HG02763 (cell line): Measurements from ENCODE around the gene GPANK1.
A peak's percentile ranks its signal among the peaks of the same experiment; 100 is the strongest.
"Not testable (repeated sequence)": the region's sequence is repeated elsewhere in the genome, so short reads cannot be mapped to it uniquely, and the experiment has no call there.

ENCODE experiments used
- ATAC-seq: cut with Tn5 transposase; IDR thresholded peaks from one replicate; pipeline ENCODE4 v1.9.1; 2021; ENCODE audit warnings: mild to moderate bottlenecking, moderate library complexity; ENCODE audit not compliant: unreplicated experiment

Gene GPANK1

DNA sequence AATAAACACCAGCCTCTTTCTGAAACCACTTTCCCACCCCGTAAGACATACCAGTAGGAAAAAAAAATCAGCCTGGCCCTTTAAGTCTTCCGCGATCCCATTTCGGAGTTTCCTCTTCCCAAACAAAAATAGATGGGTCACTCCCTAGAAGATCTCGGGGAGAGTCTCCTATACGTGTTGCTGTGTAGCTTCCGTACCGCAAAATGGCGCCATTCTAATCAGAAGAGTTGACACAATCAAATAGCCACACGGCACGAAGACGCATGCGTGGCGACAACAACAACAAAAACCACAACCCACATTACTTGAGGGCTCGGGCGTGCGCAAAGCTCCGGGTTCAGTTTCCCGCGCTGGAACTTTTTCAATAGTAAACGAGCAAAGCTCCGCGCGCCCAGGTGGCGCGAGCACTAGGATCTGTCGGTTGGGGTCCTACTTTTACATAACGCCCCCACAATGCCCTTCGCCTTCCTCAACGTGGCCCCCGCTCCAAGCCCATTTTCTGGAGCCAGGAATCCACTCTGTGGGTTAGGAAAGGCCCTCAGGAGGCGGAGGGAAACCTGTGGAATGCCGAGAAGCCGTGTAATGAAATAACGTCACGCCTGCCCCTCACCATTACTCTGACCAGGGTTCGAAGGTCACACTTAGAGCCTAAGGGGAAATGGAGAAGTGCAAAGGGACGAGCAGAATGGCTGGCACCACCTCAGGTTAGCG lies at the start of gene GPANK1:
Gene GPANK1 (minus strand): TSS at position 208 of the 711 bp plus-strand sequence. CDS start 519 bp downstream, outside the sequence.
- peak; percentile 1 for ATAC-seq

DNA sequence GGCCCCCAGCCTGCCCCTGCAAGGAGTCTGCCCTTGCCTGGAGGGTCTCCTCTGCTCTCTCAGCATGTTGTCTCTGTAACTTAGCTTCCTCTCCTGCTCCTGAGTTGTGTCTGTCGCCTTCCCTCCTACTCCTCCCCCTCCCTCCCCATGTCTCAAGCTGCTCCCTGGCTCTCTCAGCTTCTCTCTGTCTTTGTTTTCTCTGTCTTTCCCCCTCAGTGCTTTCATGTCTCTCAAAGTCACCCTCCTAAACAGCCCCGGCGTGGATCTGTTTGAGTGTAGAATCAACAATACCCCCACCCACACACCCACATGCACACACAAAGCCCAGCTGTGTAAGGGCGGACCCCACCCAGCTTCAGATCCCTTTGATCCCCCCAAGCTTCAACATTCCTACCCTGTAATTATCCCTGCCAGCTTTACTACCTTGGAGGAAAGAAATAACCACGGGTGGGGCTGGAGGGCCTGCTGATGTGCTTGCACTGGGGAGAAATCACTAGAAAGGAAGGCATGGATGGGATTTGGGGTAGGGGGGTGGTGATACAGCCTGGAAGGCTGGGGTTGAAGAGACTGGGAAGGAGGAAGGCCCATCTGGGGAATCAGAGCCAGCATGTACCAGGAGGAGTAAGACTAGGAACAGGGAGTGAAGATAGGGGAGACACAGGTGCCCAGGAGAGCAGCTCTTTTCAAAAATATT lies 49.3 kb upstream of the GPANK1 start:
- no peak for ATAC-seq

DNA sequence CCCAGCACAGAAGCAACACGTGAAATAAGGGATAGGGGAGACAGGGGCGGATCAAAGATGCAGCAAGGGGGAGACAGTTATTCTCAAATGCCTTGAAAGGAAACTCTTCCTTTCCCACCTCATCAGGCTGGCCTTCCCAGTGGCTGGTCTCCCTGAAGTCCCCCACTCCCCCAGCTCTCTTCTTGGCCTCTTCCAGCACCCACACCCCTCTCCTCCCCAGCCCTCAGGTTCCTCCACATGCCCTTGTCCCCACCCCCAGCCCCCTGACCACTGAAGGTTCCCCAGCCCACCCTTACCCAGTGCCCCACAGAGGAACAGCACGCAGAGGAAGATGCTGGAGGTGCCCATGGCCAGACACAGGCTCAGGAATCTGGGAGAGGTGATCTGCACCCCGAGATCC lies 48.7 kb upstream of the GPANK1 start:
- ATAC-seq, result no peak

DNA sequence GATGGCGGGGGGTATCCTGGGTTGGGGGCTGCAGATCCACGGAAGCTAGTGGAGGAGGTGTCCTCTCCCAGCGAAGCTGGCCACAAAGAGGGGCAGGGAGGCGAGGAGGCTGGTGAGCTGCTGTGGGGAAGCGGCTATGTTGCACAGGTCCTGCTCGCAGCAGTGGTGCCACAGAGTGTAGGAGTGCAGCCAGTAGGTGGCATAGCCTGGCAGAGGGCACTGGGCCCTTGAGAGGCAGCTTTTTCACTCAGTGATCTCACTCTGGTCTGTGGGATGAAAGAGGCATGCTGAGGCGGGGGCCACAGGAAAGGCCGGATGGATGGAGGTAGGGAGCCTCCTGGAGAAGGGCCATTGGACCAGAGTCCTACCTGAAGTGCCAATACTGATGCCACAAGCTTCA lies 47.5 kb upstream of the GPANK1 start:
- ATAC-seq, result no peak

DNA sequence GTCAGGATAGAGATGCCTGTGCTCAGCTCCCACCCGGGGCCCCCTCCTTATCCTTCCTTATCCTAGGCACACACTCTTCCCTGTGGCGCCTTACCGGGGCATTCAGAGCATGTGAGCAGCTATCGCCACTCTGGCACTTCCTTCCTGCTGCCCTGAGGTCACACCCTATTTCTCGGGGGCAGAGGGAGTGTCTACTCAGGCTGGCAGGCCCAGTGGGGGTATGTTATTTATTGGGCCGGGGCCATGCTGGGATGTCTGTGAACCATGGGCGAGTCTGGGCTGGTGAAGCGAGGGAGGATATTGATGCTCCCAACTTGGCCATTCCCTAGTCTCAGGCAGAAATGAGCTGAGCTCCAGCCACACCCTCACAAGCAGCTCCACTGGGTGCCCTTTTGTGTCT lies 46.4 kb upstream of the GPANK1 start:
- no peak for ATAC-seq

DNA sequence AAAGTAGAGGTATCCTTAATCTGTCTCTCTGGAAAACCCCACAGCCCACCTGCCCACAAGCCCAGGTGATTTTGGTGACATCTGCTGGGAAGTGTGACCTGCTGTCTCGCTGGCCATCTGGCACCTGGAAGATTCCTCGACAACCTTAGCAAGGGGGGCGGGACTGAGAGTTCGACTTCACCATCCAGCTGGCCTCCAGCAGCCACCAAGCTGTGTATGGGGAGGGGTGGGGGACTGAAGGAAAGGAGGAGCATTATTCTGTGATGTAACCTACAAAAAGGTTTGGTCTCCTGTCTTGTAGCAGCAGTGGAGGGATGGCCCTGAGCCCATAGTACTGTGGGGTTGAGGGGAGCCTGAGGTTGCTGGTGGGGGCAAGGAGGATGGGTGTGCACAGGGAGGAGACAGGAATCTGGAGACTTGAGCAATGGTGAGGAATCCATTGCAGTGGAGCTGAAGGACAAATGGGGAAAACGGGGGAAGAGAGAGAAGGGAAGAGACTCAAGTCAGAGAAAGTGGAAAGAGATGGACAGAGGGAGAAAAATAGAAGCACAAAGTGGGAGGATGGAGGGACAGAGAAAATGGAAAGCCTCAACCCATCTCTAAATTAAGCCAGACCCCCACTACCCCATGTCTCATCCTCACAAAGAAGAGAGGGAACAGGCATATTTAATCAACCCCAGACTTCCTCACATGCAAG lies 45.9 kb upstream of the GPANK1 start:
- no peak for ATAC-seq

DNA sequence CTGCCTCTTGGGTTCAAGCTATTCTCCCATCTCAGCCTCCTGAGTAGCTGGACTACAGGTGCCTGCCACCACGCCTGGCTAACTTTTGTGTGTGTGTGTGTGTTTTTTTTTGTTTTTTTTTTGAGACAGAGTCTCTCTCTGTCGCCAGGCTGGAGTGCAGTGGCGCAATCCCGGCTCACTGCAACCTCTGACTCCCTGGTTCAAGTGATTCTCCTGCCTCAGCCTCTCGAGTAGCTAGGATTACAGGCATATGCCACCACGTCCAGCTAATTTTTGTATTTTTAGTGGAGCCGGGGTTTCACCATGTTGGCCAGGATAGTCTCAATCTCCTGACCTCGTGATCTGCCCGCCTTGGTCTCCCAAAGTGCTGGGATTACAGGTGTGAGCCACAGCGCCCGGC lies 44.4 kb upstream of the GPANK1 start:
- not testable (repeated sequence) for ATAC-seq

DNA sequence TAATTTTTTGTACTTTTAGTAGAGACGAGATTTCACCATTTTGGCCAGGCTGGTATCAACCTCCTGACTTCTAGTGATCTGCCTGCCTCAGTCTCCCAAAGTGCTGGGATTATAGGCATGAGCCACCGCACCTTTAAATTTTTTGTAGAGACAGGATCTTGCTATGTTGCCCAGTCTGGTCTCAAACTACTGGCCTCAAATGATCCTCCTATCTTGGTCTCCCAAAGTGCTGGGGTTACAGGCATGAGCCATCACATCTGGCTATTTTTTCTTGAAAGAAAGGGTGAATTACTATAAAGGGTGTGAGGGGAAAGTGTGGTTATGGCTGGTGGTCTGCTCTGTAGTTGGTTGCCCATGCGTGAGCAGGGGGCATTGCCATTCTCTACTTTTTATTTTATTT lies 43.4 kb upstream of the GPANK1 start:
- no peak for ATAC-seq

DNA sequence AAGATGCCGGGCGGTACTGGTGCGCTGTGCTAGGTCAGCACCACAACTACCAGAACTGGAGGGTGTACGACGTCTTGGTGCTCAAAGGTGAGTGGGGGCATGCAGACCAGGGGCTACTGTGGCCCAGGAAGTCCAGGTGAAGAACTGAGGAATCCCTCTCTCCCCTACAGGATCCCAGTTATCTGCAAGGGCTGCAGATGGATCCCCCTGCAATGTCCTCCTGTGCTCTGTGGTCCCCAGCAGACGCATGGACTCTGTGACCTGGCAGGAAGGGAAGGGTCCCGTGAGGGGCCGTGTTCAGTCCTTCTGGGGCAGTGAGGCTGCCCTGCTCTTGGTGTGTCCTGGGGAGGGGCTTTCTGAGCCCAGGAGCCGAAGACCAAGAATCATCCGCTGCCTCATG lies 42.9 kb upstream of the GPANK1 start:
- ATAC-seq, result no peak

DNA sequence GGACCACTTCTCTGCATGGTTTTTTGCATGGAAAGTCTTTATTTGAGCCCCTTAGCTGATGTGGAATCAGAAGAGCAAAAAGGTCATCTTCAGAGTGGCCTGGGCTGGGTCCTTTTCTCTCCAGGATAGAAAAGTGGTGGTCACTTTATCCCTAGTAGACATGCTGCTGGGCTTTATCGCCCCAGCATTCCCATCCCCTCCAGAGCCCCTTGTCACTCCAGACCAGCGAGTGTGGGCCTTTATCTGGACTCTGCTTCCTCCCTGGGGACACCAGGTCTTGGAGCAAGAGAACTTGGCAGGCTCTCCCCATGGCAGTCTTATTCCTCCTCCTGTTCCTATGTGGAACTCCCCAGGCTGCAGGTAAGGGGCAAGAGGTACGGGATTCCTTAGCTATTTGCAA lies 41.8 kb upstream of the GPANK1 start, which contains the start of gene LY6G6F:
Gene LY6G6F (plus strand): TSS at position 268 of the 400 bp plus-strand sequence. CDS start 41 bp downstream, at position 309.
- no peak for ATAC-seq

DNA sequence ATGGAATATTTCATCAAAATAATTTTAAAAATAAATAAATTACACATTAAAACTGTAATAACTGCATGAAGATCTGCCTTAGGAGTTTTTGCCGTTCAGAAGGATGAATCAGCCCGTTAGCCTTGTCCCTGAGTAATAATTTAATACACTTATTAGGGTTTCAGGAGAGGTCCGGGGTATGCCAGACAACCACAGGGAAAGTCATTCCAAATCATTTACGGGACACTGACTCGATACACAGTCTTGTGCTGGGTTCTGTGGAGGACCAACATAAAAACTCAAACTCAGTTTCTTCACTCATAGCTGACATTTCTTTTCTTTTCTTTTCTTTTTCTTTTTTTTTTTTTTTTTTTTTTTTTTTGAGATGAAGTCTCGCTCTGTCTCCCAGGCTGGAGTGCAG lies 41.1 kb upstream of the GPANK1 start:
- ATAC-seq, result no peak

DNA sequence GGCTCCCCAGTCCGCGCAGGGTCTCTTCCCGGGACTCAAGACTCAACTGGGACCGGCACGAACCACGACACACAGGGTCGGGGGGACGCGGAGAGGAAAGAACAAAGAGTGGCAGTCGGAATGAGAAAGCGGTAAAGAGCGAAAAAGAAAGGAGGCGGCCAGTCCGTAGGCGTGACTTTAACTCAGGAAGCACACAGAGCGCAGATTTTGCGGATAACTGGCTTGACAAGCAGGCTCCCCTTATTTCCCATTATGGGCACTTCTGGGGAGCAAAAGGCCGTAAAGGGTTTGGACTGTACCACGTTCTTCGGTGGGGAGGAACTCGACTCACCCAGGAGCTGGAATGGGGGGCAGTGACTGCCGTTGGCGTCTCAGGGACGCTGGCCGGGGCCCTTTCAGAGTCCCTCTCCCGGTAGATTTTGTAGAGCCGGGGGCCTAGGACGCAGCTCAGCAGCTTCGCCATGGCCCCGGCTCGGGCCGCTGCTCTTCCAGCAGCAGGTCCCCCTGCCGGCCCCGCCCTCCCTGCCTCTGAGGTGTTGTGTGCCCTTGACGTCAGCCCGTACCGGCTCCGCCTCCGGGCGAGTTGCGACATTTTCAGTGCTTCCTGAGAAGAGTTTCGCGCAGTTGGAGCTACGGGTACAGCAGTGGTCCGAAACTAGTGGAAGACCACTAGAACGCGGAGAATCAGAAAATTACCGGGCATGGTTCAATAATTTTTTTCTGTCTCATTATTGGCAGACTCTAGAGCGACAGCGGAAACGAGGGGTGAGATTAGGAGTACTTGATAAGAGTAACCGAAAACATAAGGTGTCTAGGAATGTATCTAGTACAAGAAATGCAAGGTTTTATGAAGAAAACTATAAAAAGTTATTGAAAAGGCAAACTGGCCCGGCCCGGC lies 38.3 kb upstream of the GPANK1 start, which contains the start of gene ABHD16A:
Gene ABHD16A (minus strand): TSS at position 506 of the 898 bp plus-strand sequence. CDS start 43 bp downstream, at position 463.
- peak; percentile 83 for ATAC-seq

DNA sequence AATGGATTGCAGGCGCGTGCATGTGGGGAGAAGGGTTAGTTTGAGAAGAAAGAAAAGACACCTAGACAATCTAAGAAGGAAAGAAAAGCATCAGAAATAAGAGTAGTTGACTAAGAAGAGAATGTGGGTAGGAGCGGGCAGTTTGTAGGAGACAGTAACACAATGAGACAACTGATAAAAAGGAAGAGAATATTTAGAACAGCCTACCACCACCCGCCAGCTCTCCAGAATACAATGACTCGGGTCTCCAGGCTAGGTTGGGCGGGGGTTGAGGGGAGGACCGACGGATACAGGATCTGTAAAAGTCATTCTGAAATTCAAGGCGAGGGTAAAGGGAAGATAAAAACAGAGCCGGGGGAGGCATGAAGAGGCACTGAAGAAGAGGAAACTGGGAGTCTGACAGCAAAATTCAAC lies 37.6 kb upstream of the GPANK1 start:
- ATAC-seq, result no peak

DNA sequence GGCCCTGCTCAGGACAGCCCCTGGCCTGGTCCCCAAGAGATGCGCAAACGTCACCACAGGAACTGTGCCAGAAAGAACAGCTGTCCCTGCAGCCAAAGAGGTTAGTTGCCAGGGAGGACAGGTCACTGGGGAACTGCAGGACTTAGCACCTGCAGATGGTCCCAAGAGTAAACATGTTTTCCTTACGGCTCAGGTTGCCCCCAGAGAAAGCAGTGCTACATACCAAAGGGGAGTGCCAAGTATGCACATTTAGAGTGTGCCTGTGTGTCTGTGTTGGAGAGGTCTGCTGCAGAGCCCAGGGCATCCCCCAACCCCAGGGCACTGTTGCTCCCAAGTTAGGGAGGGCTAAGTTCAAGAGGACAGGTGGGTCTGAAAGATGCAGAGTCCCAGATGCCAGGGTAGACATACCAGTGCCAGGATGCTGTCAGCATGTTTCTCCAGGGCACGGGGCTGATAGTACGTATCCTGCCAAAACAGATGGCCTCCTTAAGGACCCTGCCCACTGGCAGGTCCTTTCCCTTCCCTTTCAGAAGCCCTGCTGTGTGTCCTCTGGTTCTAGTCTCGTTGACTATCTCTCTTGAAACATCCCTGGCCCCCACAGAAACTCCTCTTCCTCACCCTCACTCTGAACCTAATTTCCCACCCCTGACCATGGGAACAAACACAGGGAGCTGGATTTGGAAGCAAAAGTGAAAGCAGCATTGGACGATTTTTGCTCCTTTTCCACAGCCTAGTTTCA lies 37.0 kb upstream of the GPANK1 start:
- ATAC-seq, result no peak

DNA sequence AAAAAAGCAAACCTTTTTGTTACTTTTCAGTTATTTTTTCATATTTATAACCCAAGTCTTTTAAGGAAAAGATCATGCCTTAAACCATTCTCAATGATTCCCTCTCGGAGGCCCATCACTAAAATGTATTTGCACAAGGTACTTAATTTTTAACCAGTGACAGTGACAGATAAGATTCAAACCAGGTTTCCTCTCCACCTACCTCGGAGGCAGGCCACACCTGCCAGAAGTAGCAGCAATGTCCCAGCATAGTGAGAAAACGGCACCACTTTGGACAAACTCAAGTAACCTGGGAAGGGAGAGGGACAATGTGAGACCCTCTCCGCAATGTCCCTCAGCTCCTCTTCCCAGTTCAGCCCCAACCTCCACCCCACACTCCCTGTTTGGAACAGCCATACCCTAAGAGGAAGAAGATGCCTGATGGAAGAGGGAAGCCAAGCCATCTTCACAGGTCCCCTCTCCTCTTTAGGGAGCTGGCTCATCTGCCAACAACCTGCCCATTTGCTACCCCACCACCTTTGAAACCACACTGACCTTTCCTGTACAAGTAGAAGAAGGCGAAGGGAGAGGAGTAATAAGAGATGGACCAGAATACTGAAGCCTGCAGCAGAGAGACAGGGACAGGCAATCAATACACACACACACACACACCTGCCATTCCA lies 36.1 kb upstream of the GPANK1 start:
- no peak for ATAC-seq

DNA sequence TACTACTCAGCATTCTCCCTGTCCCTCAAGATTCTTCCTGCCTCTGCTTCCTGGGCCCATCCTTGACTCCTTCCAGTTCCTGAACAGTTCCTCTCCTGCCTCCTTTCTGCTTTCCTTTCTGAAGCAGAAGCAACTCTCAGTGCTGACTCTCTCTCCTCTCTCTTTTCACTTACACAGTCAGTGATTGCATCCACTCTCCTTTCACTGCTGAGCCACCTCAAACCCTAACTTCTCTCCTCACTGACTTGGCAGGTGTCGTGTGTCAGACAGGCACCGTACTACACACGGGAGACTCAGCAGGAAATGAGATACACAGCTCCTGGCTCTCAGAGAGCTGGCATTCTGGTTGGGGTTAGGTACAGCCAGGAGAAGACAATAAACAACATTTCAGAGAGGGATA lies 32.8 kb upstream of the GPANK1 start:
- no peak for ATAC-seq

DNA sequence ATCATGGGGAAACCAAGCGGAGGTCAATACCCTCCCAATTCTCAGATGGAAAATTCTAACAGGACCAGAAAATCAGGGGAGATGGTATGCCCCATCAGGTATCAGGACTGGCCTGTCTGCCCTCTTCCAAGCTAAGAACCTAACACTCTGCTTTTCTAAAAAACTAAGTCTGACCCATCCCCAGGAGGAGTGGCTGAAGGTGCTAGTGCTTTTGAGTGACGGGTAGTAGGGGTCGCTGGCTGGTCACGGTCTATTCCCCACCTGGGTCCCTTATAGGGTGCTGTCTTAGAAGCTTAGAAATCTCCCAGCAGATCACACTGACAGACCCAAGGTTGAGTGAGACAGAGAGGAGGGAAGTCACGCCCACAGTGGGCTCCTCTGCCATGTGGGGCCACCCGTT lies 28.7 kb upstream of the GPANK1 start:
- no peak for ATAC-seq

DNA sequence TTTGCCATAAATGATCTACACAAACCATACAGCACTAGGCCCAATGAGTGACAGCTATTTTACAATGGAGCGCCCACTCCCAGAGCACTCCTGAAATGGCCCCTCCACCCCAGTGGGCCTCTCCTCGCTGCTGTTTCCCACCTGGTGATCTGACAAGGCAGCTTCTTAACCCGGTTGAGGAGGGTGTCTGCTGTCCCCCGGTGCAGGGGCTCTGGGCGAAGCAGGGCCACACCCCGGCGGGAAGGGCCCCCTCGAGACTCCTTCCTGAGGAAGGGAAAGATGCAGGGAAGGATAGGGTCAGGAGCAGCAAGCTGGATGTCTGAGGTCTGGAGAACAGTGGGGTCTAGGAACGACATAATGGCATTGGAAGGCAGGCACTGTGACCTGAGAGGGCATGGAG lies 28.1 kb upstream of the GPANK1 start:
- no peak for ATAC-seq

DNA sequence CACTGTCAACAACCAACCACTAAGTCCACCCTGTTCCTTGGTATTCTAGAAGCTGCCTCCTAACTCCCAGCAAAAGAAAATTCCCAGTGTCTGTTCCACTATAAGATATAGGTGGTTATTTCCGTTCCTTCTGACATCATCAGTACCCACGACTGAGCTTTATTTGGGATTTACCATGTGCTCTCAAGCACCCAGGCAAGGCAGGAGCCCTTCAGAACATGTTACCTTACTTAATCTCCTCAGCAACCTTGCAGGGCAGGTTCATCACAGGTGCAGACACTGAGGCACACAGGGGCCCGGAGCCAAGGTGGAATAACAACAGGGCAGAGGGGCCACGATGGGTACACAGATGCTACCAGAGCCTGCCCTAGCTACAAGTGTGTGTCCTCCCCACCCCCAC lies 27.6 kb upstream of the GPANK1 start:
- ATAC-seq, result no peak
